Neural cell (in vitro differentiated cells): ENCODE results near the gene MYO7A. TPM values are rescaled to one million over a fixed set of nuclear protein-coding genes. Genes with fewer than 3 reads are reported as not detected.

Source experiments
- H2AFZ ChIP-seq: fragments of 200-600, 300-800 bp; sonication (generic), shearing (Covaris generic); 2 replicates; pipeline ENCODE4 v1.6.0; 2014; ENCODE audit warnings: low read depth, mild to moderate bottlenecking, antibody characterized with exemption, low read length, moderate library complexity
- H3F3A ChIP-seq: fragments of 200-600 bp; shearing (Covaris generic); 2 replicates; pipeline ENCODE4 v1.6.1; 2016; ENCODE audit warnings: mild to moderate bottlenecking, moderate library complexity, mixed read lengths, antibody characterized with exemption, low read length; ENCODE audit not compliant: insufficient read depth, poor library complexity, severe bottlenecking
- H3K27ac ChIP-seq: fragments of 200-600, 300-800 bp; sonication (generic), shearing (Covaris generic); 2 replicates; pipeline ENCODE4 v1.5.1; 2014; ENCODE audit warnings: mild to moderate bottlenecking, low read length, moderate library complexity
- H3K27me3 ChIP-seq: fragments of 300-800, 200-600 bp; sonication (generic), shearing (Covaris generic); 2 replicates; pipeline ENCODE4 v1.6.0; 2014; ENCODE audit warnings: mild to moderate bottlenecking, low read depth, low read length, moderate library complexity; ENCODE audit not compliant: insufficient read depth
- H3K36me3 ChIP-seq: fragments of 300-800, 200-600 bp; sonication (generic), shearing (Covaris generic); 2 replicates; pipeline ENCODE4 v1.5.1; 2014; ENCODE audit warnings: mild to moderate bottlenecking, antibody characterized with exemption, low read length, moderate library complexity; ENCODE audit not compliant: insufficient read depth
- H3K4me2 ChIP-seq: fragments of 300-800, 200-600 bp; sonication (generic), shearing (Covaris generic); 2 replicates; pipeline ENCODE4 v1.6.0; 2014; ENCODE audit warnings: mild to moderate bottlenecking, low read length
- H3K4me3 ChIP-seq: fragments of 300-800, 200-600 bp; sonication (generic), shearing (Covaris generic); 2 replicates; pipeline ENCODE4 v1.5.1; 2014; ENCODE audit warnings: mild to moderate bottlenecking, low read length, moderate library complexity
- H3K79me2 ChIP-seq: fragments of 200-600 bp; shearing (Covaris generic); replicated peaks from 2 replicates; pipeline ENCODE4 v1.6.0; 2014; ENCODE audit warnings: mild to moderate bottlenecking, low read length, moderate library complexity; ENCODE audit not compliant: insufficient read depth
- H3K9ac ChIP-seq: fragments of 300-800, 200-600 bp; sonication (generic), shearing (Covaris generic); 2 replicates; pipeline ENCODE4 v1.6.1; 2016; ENCODE audit warnings: mild to moderate bottlenecking, low read length, mixed read lengths
- H3K9me2 ChIP-seq: fragments of 200-600 bp; shearing (Covaris generic); 2 replicates; pipeline ENCODE4 v1.6.1; 2016; ENCODE audit warnings: mild to moderate bottlenecking, low read length, mixed read lengths; ENCODE audit not compliant: insufficient read depth
- H3K9me3 ChIP-seq: fragments of 200-600, 300-800 bp; sonication (generic), shearing (Covaris generic); 2 replicates; pipeline ENCODE4 v1.6.1; 2016; ENCODE audit warnings: mild to moderate bottlenecking, mixed run types, low read length, moderate library complexity, mixed read lengths
- H4K20me1 ChIP-seq: fragments of 200-600 bp; shearing (Covaris generic); 2 replicates; pipeline ENCODE4 v1.6.1; 2016; ENCODE audit warnings: mild to moderate bottlenecking, mixed run types; ENCODE audit not compliant: insufficient read depth
- CTCF ChIP-seq: fragments of 450-650 bp; IDR thresholded peaks from 2 replicates; pipeline ENCODE4 v1.5.1; 2014; ENCODE audit warnings: antibody characterized with exemption, mild to moderate bottlenecking, moderate library complexity; ENCODE audit not compliant: poor library complexity, severe bottlenecking
- EP300 ChIP-seq: fragments of 450-650 bp; conservative IDR thresholded peaks from 2 replicates; pipeline ENCODE4 v1.6.1; 2014; ENCODE audit warnings: antibody characterized with exemption, mild to moderate bottlenecking, moderate library complexity; ENCODE audit not compliant: poor library complexity, severe bottlenecking
- EZH2 ChIP-seq: fragments of 200-600, 300-800 bp; shearing (Covaris generic), sonication (generic); IDR thresholded peaks from 2 replicates; pipeline ENCODE4 v1.6.1; 2014; ENCODE audit warnings: antibody characterized with exemption, low read length, borderline replicate concordance, mild to moderate bottlenecking; ENCODE audit not compliant: insufficient read depth, poor library complexity, severe bottlenecking
- MXI1 ChIP-seq: fragments of 450-650 bp; conservative IDR thresholded peaks from 2 replicates; pipeline ENCODE4 v1.6.1; 2014; ENCODE audit warnings: antibody characterized with exemption, mild to moderate bottlenecking; ENCODE audit not compliant: poor library complexity, severe bottlenecking
- POLR2AphosphoS5 ChIP-seq: IDR thresholded peaks from 2 replicates; pipeline ENCODE4 v1.6.1; 2012
- RAD21 ChIP-seq: fragments of 450-650 bp; conservative IDR thresholded peaks from 2 replicates; pipeline ENCODE4 v1.6.1; 2014; ENCODE audit warnings: antibody characterized with exemption, mild to moderate bottlenecking, moderate library complexity
- REST ChIP-seq: IDR thresholded peaks from 2 replicates; pipeline ENCODE4 v1.6.1; 2012; ENCODE audit warnings: borderline replicate concordance
- SMC3 ChIP-seq: fragments of 450-650 bp; conservative IDR thresholded peaks from 2 replicates; pipeline ENCODE4 v1.6.1; 2014; ENCODE audit warnings: antibody characterized with exemption, mild to moderate bottlenecking, moderate library complexity; ENCODE audit not compliant: poor library complexity
- TAF1 ChIP-seq: IDR thresholded peaks from 2 replicates; pipeline ENCODE4 v1.6.1; 2012; ENCODE audit warnings: low read depth
- polyA plus RNA-seq: library from polyadenylated mRNA; depleted of rRNA; stranded (reverse); fragments of >200 nt; gene quantifications from 2 replicates; pipeline ENCODE4 v1.2.3, GENCODE V29; 2014

The MYO7A gene
- polyA plus RNA-seq, 1 donor from 2014 or later, result 0.61 TPM

- H3K79me2 ChIP-seq, result no peaks in the 10 kb centered on the region
- no peak overlapping the region for H3K4me2 ChIP-seq
- H3K36me3 ChIP-seq, result no peaks in the 10 kb centered on the region
- no peak overlapping the region for H3K27ac ChIP-seq
- TF ChIP-seq SMC3 (no peak), TAF1 (no peak), MXI1 (no peak), REST (no peak)
- H3K9me2 ChIP-seq, result no peaks in the 10 kb centered on the region
- no peaks in the 10 kb centered on the region for H3F3A ChIP-seq
- no peaks in the 10 kb centered on the region for H3K27me3 ChIP-seq
- H3K4me3 ChIP-seq, result no peak overlapping the region
- no peaks in the 10 kb centered on the region for H3K9me3 ChIP-seq
- H3K9ac ChIP-seq, result no peak overlapping the region
- H4K20me1 ChIP-seq, result no peaks in the 10 kb centered on the region
- no peak overlapping the region for H2AFZ ChIP-seq
These were observed 39.1 kb downstream of the MYO7A start for GRCh38 chr11:77167111-77167626.

- Histone ChIP-seq H3F3A (no peaks in the 10 kb centered on the region), H3K36me3 (no peaks in the 10 kb centered on the region), H3K79me2 (no peaks in the 10 kb centered on the region), H3K27ac (no peak overlapping the region), H3K4me3 (no peak overlapping the region), H2AFZ (no peak overlapping the region), H3K9me3 (no peaks in the 10 kb centered on the region), H3K9me2 (no peaks in the 10 kb centered on the region), H4K20me1 (no peaks in the 10 kb centered on the region), H3K27me3 (no peaks in the 10 kb centered on the region), H3K9ac (no peak overlapping the region), H3K4me2 (no peak overlapping the region)
- TF ChIP-seq RAD21 (no peak), EZH2 (no peak), EP300 (no peak), REST (no peak), MXI1 (no peak), CTCF (no peak), POLR2AphosphoS5 (no peak), SMC3 (no peak), TAF1 (no peak)
These were observed 39.7 kb downstream of the MYO7A start for GRCh38 chr11:77167791-77168190.
